Measurements from ENCODE around the gene CDCA3. TPM values are rescaled to one million over a fixed set of nuclear protein-coding genes. Genes with fewer than 3 reads are reported as not detected.

CDCA3 gene
- total and polyA plus RNA-seq, 2 of the 13 experiments (the other 11 are each of a cell fraction or from before 2014, with no cell fraction given), result 32.7 to 56.5 TPM

DNA sequence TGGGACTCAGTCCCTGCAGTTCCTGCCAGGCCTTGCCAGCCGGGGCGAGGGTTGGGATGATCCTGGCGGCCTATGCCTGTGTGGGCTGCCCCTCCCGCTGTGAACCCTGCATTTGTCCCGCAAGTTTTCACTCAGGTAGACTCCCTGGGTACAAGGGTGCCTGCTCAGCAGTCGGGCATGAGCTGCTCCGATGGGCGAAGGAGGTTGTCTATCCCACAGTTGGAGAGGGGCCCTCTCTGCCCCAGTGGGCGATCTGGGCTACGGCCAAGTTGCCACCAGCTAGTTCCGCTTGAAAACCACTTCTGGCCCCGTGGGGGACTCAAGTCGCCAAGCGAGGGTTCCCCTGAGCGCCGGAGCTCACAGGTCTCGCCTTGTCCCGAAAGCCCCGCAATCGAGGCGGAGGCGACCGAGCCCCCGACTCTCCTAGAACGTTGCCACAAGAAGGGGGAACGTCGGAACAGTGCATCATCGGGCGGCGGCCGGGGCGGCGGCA is 15.9 kb upstream of the CDCA3 start (continued):
- TF ChIP-seq ARID3A (IDR thresholded peaks at IDR 0.05; ENCODE audit: low read depth, low read length) (no peak), CHCHD3 (CRISPR knock-in tag; IDR thresholded peaks at IDR 0.05) (no peak), ZNF746 (CRISPR knock-in tag; IDR thresholded peaks at IDR 0.05) (0 out of 2 replicates have a peak, but pooled peaks have one; percentile 16), CSRNP1 (CRISPR knock-in tag; IDR thresholded peaks at IDR 0.05) (peak; percentile 32; the same call in 1 of the 2 replicates), ZNF256 (CRISPR knock-in tag; conservative IDR thresholded peaks at IDR 0.05) (no peak), ELF3 (CRISPR knock-in tag; IDR thresholded peaks at IDR 0.05) (0 out of 2 replicates have a peak, but pooled peaks have one; percentile 4), SRF (IDR thresholded peaks at IDR 0.05; ENCODE audit: low read depth, low read length) (no peak), KLF9 (CRISPR knock-in tag; IDR thresholded peaks at IDR 0.05; ENCODE audit: low read depth) (no peak), SMAD9 (CRISPR knock-in tag; IDR thresholded peaks at IDR 0.05) (no peak), GZF1 (CRISPR knock-in tag; IDR thresholded peaks at IDR 0.05) (no peak), ZNF709 (CRISPR knock-in tag; IDR thresholded peaks at IDR 0.05) (peak; percentile 4; the same call in 1 of the 2 replicates), KLF11 (CRISPR knock-in tag; IDR thresholded peaks at IDR 0.05) (peak; percentile 26; the same call in 1 of the 2 replicates), ZNF850 (CRISPR knock-in tag; conservative IDR thresholded peaks at IDR 0.05) (no peak), ZBTB7A (CRISPR knock-in tag; IDR thresholded peaks at IDR 0.05) (no peak), ZNF556 (CRISPR knock-in tag; IDR thresholded peaks at IDR 0.05; ENCODE audit: borderline replicate concordance) (0 out of 2 replicates have a peak, but pooled peaks have one; percentile 15), ZGPAT (CRISPR knock-in tag; IDR thresholded peaks at IDR 0.05) (peak; percentile 1; the same call in 1 of the 2 replicates)
- TF ChIP-seq, protein P1, sequence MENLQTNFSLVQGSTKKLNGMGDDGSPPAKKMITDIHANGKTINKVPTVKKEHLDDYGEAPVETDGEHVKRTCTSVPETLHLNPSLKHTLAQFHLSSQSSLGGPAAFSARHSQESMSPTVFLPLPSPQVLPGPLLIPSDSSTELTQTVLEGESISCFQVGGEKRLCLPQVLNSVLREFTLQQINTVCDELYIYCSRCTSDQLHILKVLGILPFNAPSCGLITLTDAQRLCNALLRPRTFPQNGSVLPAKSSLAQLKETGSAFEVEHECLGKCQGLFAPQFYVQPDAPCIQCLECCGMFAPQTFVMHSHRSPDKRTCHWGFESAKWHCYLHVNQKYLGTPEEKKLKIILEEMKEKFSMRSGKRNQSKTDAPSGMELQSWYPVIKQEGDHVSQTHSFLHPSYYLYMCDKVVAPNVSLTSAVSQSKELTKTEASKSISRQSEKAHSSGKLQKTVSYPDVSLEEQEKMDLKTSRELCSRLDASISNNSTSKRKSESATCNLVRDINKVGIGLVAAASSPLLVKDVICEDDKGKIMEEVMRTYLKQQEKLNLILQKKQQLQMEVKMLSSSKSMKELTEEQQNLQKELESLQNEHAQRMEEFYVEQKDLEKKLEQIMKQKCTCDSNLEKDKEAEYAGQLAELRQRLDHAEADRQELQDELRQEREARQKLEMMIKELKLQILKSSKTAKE (CRISPR knock-in tag; IDR thresholded peaks at IDR 0.05; ENCODE audit: borderline replicate concordance), result no peak
- TF ChIP-seq, protein P2, sequence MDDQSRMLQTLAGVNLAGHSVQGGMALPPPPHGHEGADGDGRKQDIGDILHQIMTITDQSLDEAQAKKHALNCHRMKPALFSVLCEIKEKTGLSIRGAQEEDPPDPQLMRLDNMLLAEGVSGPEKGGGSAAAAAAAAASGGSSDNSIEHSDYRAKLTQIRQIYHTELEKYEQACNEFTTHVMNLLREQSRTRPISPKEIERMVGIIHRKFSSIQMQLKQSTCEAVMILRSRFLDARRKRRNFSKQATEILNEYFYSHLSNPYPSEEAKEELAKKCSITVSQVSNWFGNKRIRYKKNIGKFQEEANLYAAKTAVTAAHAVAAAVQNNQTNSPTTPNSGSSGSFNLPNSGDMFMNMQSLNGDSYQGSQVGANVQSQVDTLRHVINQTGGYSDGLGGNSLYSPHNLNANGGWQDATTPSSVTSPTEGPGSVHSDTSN (CRISPR knock-in tag; IDR thresholded peaks at IDR 0.05; ENCODE audit: borderline replicate concordance), result no peak
- TF ChIP-seq, protein P3, sequence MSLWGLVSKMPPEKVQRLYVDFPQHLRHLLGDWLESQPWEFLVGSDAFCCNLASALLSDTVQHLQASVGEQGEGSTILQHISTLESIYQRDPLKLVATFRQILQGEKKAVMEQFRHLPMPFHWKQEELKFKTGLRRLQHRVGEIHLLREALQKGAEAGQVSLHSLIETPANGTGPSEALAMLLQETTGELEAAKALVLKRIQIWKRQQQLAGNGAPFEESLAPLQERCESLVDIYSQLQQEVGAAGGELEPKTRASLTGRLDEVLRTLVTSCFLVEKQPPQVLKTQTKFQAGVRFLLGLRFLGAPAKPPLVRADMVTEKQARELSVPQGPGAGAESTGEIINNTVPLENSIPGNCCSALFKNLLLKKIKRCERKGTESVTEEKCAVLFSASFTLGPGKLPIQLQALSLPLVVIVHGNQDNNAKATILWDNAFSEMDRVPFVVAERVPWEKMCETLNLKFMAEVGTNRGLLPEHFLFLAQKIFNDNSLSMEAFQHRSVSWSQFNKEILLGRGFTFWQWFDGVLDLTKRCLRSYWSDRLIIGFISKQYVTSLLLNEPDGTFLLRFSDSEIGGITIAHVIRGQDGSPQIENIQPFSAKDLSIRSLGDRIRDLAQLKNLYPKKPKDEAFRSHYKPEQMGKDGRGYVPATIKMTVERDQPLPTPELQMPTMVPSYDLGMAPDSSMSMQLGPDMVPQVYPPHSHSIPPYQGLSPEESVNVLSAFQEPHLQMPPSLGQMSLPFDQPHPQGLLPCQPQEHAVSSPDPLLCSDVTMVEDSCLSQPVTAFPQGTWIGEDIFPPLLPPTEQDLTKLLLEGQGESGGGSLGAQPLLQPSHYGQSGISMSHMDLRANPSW (CRISPR knock-in tag; IDR thresholded peaks at IDR 0.05; ENCODE audit: borderline replicate concordance), result no peak

Data from HepG2 (cell line).